Measurements from ENCODE around the gene THOC5. TPM values are rescaled to one million over a fixed set of nuclear protein-coding genes. Genes with fewer than 3 reads are reported as not detected.
A peak's percentile ranks its signal among the peaks of the same experiment; 100 is the strongest.

The THOC5 gene
- total and polyA plus RNA-seq, 8 donors = 18.2 to 123 (median 33.7) TPM

DNA sequence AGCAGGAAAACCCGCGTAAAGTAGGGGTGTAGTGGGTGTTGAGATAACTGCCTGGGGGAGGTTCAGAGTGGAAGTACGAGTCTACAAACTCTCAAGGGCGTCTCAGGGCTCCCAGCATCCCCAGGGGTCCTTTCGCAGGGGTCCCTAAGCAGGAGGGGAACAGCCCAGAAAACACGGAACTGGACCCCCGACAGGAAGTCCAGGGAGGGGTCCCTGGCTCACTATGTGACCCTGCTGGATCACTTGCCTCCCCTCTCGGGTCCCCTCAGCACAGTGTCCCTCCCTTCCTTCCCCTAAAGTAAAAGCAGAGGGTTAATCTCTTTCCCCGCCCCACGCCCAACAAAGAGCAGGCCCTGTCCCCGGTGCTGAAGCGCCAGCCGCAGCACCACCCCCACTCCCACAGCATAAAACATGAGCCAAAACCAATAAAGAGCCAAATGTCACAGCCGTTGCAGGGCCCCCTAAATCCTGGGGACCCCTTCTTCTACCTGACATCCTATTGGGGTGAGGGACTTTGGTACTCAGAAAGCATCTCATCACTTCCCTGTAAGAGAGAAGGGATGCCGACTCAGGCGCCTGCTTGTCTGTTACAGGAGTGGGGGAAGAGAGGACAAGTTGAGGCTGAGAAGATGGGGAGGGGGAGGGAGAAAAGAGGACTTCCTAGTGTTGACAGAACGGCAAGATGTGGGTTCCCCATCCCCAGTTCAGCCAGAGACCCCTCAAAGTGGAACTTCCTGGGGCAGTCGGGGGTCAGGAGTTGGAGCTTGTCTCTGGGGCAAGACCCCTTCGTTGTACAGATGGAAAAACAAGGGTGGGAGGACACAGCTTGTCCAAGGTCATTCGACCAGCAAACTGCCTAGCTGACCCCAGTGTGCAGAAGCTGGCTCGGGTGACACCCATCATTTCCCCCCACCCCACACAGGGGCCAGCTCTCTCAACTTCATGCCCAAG, 75.0 kb downstream of the THOC5 start:
- Histone ChIP-seq H3K27ac (no peak overlapping the region), H3K9me3 (no peaks in the 10 kb centered on the region), H3K4me1 (peaks cover 12 to 33% (median 20%) of the 10 kb centered on the region in 4 donors), H3K27me3 (peaks cover 25 to 97% (median 56%) of the 10 kb centered on the region in 3 donors), H3K4me3 (no peak overlapping the region), H3K36me3 (no peaks in the 10 kb centered on the region)
- peak in 1 of 2 donors; percentile 74 for DNase-seq
- intact Hi-C loops (cut with DNase I; ENCODE audit: low total_unique reads) = no loop called here
- TF ChIP-seq POLR2AphosphoS5 (IDR thresholded peaks at IDR 0.05) = no peak
- TF ChIP-seq, protein P1, sequence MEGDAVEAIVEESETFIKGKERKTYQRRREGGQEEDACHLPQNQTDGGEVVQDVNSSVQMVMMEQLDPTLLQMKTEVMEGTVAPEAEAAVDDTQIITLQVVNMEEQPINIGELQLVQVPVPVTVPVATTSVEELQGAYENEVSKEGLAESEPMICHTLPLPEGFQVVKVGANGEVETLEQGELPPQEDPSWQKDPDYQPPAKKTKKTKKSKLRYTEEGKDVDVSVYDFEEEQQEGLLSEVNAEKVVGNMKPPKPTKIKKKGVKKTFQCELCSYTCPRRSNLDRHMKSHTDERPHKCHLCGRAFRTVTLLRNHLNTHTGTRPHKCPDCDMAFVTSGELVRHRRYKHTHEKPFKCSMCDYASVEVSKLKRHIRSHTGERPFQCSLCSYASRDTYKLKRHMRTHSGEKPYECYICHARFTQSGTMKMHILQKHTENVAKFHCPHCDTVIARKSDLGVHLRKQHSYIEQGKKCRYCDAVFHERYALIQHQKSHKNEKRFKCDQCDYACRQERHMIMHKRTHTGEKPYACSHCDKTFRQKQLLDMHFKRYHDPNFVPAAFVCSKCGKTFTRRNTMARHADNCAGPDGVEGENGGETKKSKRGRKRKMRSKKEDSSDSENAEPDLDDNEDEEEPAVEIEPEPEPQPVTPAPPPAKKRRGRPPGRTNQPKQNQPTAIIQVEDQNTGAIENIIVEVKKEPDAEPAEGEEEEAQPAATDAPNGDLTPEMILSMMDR (IDR thresholded peaks at IDR 0.05) = no peak
- TF ChIP-seq EP300 (IDR thresholded peaks at IDR 0.05) = no peak
- no peak for TF ChIP-seq POLR2A (IDR thresholded peaks at IDR 0.05)
- 9 to 12% (median 11%) methylated on average over 20 to 21 of the region's 21 CpGs for WGBS, 5 donors

DNA sequence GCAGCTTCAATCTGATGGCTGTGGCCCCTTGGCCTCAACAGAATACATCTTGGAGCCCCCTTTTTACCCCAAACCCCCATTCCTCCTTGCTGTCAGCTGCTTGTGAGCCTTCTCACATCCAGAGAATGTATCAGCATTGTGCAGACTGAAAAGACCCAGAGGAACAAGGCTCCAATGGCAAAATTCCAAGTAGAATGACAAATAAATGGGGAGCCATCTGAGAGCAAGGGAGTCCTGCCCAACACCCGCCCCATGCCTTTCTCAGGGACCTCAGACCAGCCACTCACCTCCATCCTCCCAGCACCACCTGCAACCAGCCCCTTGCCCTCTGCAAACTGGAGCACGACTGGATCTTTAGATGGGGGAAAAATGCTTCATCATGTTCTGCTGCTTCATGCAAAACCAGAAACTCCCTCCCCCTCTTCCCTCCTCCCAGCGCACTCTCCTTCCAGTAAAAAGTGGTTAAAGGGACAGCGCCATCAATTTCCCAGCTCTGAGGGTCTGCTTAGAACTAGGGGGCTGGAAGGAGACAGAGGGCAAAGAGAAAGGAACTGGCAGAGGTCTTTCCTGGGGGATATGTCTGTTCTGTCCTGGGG, 75.7 kb downstream of the THOC5 start:
- intact Hi-C loops (cut with DNase I; ENCODE audit: low total_unique reads) = no loop called here
- TF ChIP-seq, protein P1 (IDR thresholded peaks at IDR 0.05) = no peak
- TF ChIP-seq POLR2A (IDR thresholded peaks at IDR 0.05) = no peak
- TF ChIP-seq POLR2AphosphoS5 (IDR thresholded peaks at IDR 0.05) = no peak
- TF ChIP-seq EP300 (IDR thresholded peaks at IDR 0.05) = no peak
- WGBS, 5 donors = 13 to 24% (median 22%) methylated on average over 4 of the region's 4 CpGs
- H3K27ac ChIP-seq = no peak overlapping the region
- H3K4me3 ChIP-seq = no peak overlapping the region
- H3K9me3 ChIP-seq = no peaks in the 10 kb centered on the region
- DNase-seq = no peak
- peaks cover 12 to 33% (median 20%) of the 10 kb centered on the region in 4 donors for H3K4me1 ChIP-seq
- no peaks in the 10 kb centered on the region for H3K36me3 ChIP-seq
- H3K27me3 ChIP-seq = peaks cover 25 to 98% (median 56%) of the 10 kb centered on the region in 3 donors

- 48 to 57% (median 55%) methylated on average over 5 to 6 of the region's 6 CpGs for whole genome bisulfite sequencing, 5 donors
- no peaks in the 10 kb centered on the region for H3K9me3 ChIP-seq
- TF ChIP-seq POLR2AphosphoS5 (IDR thresholded peaks at IDR 0.05) = no peak
- TF ChIP-seq, protein P1 (IDR thresholded peaks at IDR 0.05) = no peak
- H3K4me1 ChIP-seq = peaks cover 12 to 27% (median 16%) of the 10 kb centered on the region in 4 donors
- no peaks in the 10 kb centered on the region for H3K36me3 ChIP-seq
- H3K4me3 ChIP-seq = no peak overlapping the region
- H3K27ac ChIP-seq = no peak overlapping the region
- intact Hi-C loops (cut with DNase I; ENCODE audit: low total_unique reads) = no loop called here
- H3K27me3 ChIP-seq = peaks cover 21 to 94% (median 41%) of the 10 kb centered on the region in 3 donors
- DNase-seq = no peak
Measured at GRCh38 chr22:29476116-29476515, 77.4 kb downstream of the THOC5 start.

GRCh38 chr22:29475550-29475949, 78.0 kb downstream of the THOC5 start:
- Histone ChIP-seq H3K27ac (no peak overlapping the region), H3K9me3 (no peaks in the 10 kb centered on the region), H3K4me3 (no peak overlapping the region), H3K36me3 (no peaks in the 10 kb centered on the region), H3K27me3 (peaks cover 16 to 94% (median 39%) of the 10 kb centered on the region in 3 donors), H3K4me1 (peaks cover 7 to 22% (median 14%) of the 10 kb centered on the region in 4 donors)
- no peak for DNase-seq
- intact Hi-C loops (cut with DNase I; ENCODE audit: low total_unique reads) = no loop called here
- WGBS, 5 donors = 84 to 93% (median 87%) methylated on average over 8 of the region's 8 CpGs
- no peak for TF ChIP-seq POLR2A (IDR thresholded peaks at IDR 0.05)
- TF ChIP-seq, protein P1 (IDR thresholded peaks at IDR 0.05) = no peak
- no peak for TF ChIP-seq POLR2AphosphoS5 (IDR thresholded peaks at IDR 0.05)
- no peak for TF ChIP-seq EP300 (IDR thresholded peaks at IDR 0.05)
